Kidney epithelial cell (primary cell): ENCODE results near the gene ZFAND3. TPM values are rescaled to one million over a fixed set of nuclear protein-coding genes. Genes with fewer than 3 reads are reported as not detected.
"Not testable (repeated sequence)": the region's sequence is repeated elsewhere in the genome, so short reads cannot be mapped to it uniquely, and the experiment has no call there.

Experiments used
- DNase-seq: peaks from one replicate; pipeline ENCODE4 v3.0.0-alpha.2; 2010; ENCODE audit warnings: low read depth
- H3K27me3 ChIP-seq: 2 replicates; pipeline ENCODE4 v1.6.0; 2011; ENCODE audit warnings: low read length; ENCODE audit not compliant: control insufficient read depth, insufficient read depth
- H3K36me3 ChIP-seq: 2 replicates; pipeline ENCODE4 v1.5.1; 2011; ENCODE audit warnings: low read length; ENCODE audit not compliant: control insufficient read depth, insufficient read depth
- H3K4me3 ChIP-seq: 2 replicates; pipeline ENCODE4 v1.5.1; 2011; ENCODE audit warnings: low read depth, mild to moderate bottlenecking, control low read depth, low read length
- CTCF ChIP-seq: IDR thresholded peaks from 2 replicates; pipeline ENCODE4 v1.5.1; 2011; ENCODE audit warnings: mild to moderate bottlenecking, moderate library complexity, low read length, control low read depth, inconsistent platforms; ENCODE audit not compliant: insufficient read depth, poor library complexity, severe bottlenecking
- total RNA-seq: library from RNA; depleted of rRNA; stranded (reverse); fragments of >200 nt; gene quantifications from 2 replicates; pipeline ENCODE4 v1.2.3, GENCODE V29; 2015

The ZFAND3 gene
- total RNA-seq, 1 donor from 2014 or later, result 49.4 TPM

- no peak for TF ChIP-seq CTCF
- Histone ChIP-seq H3K4me3 (no peak overlapping the region), H3K27me3 (no peaks in the 10 kb centered on the region), H3K36me3 (no peaks in the 10 kb centered on the region)
- no peak for DNase-seq
Observed at GRCh38 chr6:37889486-37889885, 70.0 kb downstream of the ZFAND3 start.

GRCh38 chr6:37891072-37891471 lies 71.5 kb downstream of the ZFAND3 start:
- Histone ChIP-seq H3K27me3 (no peaks in the 10 kb centered on the region), H3K4me3 (no peak overlapping the region), H3K36me3 (no peaks in the 10 kb centered on the region)
- TF ChIP-seq CTCF, result no peak
- DNase-seq, result no peak

- H3K4me3 ChIP-seq, result no peak overlapping the region
Observed at GRCh38 chr6:37893257-37893656, 73.7 kb downstream of the ZFAND3 start.

GRCh38 chr6:37893734-37894133 lies 74.2 kb downstream of the ZFAND3 start:
- not testable (repeated sequence) for H3K27me3 ChIP-seq, H3K36me3 ChIP-seq, H3K4me3 ChIP-seq, DNase-seq

More at GRCh38 chr6:37893257-37893656, 73.7 kb downstream of the ZFAND3 start:
- Histone ChIP-seq H3K36me3 (no peaks in the 10 kb centered on the region), H3K27me3 (no peaks in the 10 kb centered on the region)
- TF ChIP-seq CTCF, result no peak
- no peak for DNase-seq

GRCh38 chr6:37894585-37894984 lies 75.1 kb downstream of the ZFAND3 start:
- TF ChIP-seq CTCF, result no peak
- Histone ChIP-seq H3K36me3 (no peaks in the 10 kb centered on the region), H3K4me3 (no peak overlapping the region), H3K27me3 (no peaks in the 10 kb centered on the region)
- DNase-seq, result no peak

GRCh38 chr6:37897321-37897720 lies 77.8 kb downstream of the ZFAND3 start:
- Histone ChIP-seq H3K27me3 (no peaks in the 10 kb centered on the region), H3K4me3 (no peak overlapping the region), H3K36me3 (no peaks in the 10 kb centered on the region)
- DNase-seq, result no peak
- no peak for TF ChIP-seq CTCF
